CD4-positive, alpha-beta T cell treated with Interleukin-1 beta for 1 hour (primary cell): ENCODE results near the gene SLC14A1.
"Not testable (repeated sequence)": the region's sequence is repeated elsewhere in the genome, so short reads cannot be mapped to it uniquely, and the experiment has no call there.

Experiments used
- DNase-seq, 2 donors: peaks; one replicate each; pipeline ENCODE4 v3.0.0-alpha.2; 2020 to 2022

Gene SLC14A1

GRCh38 chr18:45724601-45725000, 620 bp downstream of the SLC14A1 start:
- no peak for DNase-seq

- no peak for DNase-seq
Observed at GRCh38 chr18:45725336-45725735, 1.4 kb downstream of the SLC14A1 start.

DNA sequence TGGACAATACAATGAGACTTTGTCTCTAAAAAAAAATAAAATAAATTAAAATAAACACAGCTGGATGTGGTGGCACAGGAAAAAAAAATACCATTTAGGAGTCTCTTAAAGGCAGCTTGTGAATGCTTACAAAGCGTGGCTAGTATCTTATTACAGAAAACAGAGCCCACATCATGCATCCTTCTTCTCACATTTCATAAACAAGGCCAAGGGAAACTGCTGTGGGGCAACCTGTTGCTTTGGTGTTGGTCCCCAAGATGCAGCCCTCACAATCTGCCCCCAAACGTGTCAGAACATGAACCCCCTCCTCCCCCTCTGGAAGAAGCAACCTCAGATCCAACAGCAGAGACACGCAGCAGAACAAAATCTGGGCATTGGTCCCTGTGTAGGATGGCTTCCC, 2.6 kb downstream of the SLC14A1 start:
- no peak for DNase-seq

DNA sequence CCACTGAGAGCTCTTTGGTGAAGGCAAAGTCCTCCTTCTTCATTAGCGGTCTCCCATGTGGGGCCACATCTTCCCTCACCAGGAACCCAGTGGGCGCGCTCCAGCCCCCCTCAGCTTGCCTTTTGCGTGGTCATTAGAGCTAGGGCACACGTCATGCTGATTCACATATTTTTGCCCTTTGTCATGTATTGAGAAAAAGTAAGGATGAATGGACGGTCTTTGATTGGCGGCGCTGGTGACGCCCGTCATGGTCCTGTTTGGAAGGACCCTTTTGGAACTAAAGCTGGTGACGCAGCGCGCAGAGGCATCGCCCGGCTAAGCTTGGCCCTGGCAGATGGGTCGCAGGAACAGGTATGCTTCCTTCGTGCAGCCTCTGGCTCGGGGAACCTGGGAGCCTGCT, 3.1 kb downstream of the SLC14A1 start:
- DNase-seq, result no peak

GRCh38 chr18:45728336-45729010, 4.5 kb downstream of the SLC14A1 start:
- no peak for DNase-seq

DNA sequence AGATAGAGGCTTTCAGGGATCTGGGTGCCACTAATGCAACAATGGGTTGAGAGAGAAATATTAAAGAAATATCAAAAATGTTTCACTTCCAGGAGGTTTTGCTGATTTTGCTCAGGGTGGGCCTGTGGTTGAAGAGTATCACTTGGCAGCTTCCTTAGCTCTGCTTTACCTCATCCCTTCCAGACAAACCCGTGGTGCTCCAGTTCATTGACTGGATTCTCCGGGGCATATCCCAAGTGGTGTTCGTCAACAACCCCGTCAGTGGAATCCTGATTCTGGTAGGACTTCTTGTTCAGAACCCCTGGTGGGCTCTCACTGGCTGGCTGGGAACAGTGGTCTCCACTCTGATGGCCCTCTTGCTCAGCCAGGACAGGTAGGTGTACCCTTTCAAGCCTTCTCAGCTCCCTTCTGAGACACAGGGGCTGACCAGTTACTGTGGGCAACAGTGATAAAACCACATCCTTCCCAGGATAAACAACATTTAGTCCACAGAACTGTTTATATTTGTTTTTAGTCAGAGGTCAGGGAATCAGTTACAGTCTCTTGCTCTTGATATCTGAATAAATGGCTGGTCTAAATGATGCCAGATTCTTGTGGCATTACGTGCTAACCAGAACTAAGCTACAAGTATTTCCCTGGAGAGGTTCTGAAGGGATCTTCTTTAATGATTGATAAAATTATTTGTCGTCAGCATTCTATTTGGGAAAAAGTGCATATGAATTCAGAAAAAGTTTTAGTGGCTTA, 7.0 kb downstream of the SLC14A1 start:
- no peak for DNase-seq

GRCh38 chr18:45731716-45732115, 7.7 kb downstream of the SLC14A1 start:
- DNase-seq, result no peak

GRCh38 chr18:45733535-45733934, 9.6 kb downstream of the SLC14A1 start:
- no peak for DNase-seq

GRCh38 chr18:45734505-45734904, 10.5 kb downstream of the SLC14A1 start:
- DNase-seq, result no peak

GRCh38 chr18:45734944-45735343, 11.0 kb downstream of the SLC14A1 start:
- DNase-seq, result no peak

GRCh38 chr18:45738660-45739059, 14.7 kb downstream of the SLC14A1 start:
- no peak for DNase-seq

GRCh38 chr18:45739268-45739667, 15.3 kb downstream of the SLC14A1 start:
- DNase-seq, result no peak

DNA sequence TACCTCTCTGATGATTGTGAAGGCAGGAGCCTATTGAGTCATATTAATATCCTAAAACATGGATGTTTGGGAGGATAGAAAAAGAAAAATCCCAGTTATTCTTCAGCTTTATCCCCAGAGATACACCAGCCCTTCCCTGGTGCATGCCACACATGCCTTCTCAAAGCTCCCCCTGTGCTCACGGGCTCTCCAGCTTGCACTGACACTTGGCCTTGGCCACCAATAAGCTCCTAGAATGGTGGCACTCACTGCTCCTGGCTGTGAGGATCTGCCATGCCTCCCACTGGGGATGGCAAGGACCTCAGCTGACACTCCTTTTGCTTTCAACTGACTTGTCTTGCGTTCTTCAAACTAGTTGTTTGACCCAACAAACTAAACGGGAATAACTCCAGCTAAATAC, 15.9 kb downstream of the SLC14A1 start:
- DNase-seq, result no peak

DNA sequence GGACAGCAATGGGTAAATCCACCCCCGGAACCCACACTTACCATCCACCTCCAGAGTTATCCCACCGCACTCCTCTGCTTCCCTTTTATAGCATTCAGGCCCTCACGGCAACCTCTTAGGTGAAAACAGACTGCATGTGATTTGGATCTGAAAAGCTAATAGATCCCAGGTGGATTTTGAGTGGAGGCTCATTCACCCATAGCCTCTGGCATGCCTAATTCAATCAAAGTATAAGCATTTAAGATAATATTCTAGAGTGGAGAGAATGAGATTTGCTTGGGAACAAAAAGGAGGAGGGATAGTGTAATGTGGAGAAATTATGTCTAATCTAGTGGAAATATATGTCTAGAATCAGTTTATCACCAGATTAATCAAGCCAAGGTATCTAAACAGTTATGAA, 17.1 kb downstream of the SLC14A1 start:
- DNase-seq, result no peak

DNA sequence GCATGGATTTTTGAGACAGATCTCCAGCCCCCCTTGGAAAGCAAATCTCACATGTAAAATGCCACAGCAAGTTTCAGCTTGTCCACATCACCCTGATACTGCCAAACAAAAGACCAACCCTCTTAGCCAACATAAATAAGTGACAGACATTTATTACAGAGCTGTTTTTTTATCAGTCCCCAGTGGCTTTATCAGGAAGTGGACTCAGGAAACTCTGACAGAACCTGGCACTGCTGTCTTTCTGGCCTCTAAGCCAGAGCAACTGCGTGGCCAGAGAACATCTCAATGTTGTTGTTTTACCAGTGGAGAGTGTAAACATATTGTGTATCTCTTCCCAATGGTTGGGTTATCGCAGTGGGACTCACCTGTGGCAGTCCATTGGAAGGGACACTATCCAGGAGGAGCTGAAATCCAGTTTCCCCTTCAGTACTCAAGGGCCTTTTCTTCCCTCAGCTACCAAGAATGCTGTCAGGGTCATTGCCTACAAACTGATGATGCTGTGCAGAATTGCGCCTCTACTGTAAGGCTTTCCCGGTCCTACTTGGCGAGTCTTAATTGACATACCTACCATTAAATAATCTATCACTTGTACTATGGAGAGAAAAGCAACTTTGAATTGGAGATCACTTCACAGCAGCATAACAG, 22.0 kb downstream of the SLC14A1 start:
- DNase-seq, result no peak

DNA sequence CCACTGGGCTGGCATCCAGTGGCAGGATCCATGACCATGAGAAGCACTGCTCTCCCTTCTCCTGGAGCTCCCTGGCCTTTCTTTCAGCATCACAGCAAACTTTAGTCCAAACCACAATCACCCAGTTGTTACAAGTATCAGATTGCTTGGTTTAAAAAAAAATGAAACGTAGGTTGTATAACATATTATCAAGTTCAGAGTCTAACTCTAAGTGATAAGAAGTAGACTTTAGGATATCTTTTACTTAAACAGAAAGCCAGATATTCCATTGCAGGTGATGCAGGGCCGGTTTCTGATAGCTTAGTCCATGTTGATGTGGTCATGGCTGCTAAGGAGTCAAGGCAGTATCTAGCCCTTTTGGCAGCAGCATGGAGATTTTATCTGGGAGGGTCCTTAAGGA, 24.5 kb downstream of the SLC14A1 start:
- DNase-seq, result no peak

GRCh38 chr18:45749918-45750689, 26.1 kb downstream of the SLC14A1 start:
- DNase-seq, result no peak

GRCh38 chr18:45751766-45752165, 27.8 kb downstream of the SLC14A1 start:
- no peak for DNase-seq

DNA sequence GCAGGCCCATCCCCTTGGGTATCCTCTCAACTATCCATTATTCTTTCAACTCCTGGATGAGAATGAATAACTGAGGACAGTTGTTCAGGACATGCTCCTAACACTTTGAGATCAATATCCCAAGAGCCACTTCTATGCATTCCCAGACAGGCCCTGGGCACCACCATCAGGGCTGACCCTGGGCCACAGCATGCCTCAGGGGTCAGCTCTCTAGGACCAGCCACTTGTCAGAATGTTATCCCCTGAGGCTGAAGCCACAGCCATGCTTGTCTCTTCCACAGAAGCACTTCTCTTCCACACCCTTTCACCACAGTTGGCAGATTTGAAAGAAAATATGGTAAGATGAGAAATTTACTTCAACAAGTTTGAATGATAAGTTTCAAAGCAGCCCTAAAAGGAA, 28.7 kb downstream of the SLC14A1 start:
- DNase-seq, result no peak

DNA sequence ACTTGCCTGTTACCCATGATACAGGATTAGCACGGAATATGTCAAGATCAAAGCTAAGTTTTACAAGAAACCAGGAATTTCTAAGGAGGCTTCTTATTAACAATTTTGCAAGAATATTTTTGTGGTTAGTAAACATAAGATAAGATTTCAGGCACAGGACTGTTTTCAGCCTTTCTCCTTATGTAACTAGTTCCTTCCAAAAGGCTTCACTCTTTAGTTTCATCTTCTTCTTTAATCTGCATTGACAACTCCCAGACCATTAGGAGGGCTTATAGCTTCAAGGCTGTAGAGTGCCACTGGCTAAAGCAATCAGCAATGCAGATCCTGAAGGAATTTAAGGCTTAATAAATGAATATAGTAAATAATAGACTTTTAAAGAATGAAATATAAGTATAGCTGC, 29.3 kb downstream of the SLC14A1 start:
- no peak for DNase-seq

DNA sequence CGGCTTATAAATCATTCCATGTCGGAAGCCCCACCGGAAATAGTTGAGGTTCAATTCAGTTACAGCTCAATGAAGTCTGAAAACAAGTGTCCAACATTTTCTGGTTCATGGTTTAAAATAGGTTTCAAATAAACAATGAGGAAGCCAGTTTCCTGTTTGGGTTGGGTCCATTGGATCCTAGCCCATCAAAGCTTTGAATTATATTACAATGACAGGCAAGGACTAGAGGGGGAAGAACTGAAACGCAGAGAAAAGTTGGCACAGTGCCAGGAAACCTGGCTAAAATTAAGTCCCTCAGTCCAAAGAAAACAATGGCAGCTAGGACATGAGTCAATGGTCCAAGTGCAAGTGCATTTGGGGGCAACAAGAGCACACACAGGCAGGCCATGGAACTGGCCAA, 32.0 kb downstream of the SLC14A1 start:
- no peak for DNase-seq

GRCh38 chr18:45757005-45757404, 33.0 kb downstream of the SLC14A1 start:
- DNase-seq, result no peak

- not testable (repeated sequence) for DNase-seq
Observed at GRCh38 chr18:45757644-45758043, 33.7 kb downstream of the SLC14A1 start.
